A673 (cell line): Measurements from ENCODE around the gene NEAT1.

Source experiments
- CTCF ChIP-seq: fragments of 300-800, 200-600 bp; sonication (generic); conservative IDR thresholded peaks from 2 replicates; pipeline ENCODE4 v1.5.1; 2017; ENCODE audit warnings: low read depth, mild to moderate bottlenecking, antibody characterized with exemption, low read length, moderate library complexity, mixed read lengths
- EZH2 ChIP-seq: fragments of 200-600 bp; sonication (generic); IDR thresholded peaks from 2 replicates; pipeline ENCODE4 v1.6.1; 2017; ENCODE audit warnings: borderline replicate concordance, low read depth, mild to moderate bottlenecking, mixed read lengths, antibody characterized with exemption, low read length; ENCODE audit not compliant: poor library complexity, severe bottlenecking

GRCh38 chr11:65486570-65487466, 64.2 kb downstream of the NEAT1 start:
- TF ChIP-seq EZH2: no peak
- TF ChIP-seq CTCF: no peak
